ENCODE results near the gene PREX1.
"Not testable (repeated sequence)": the region's sequence is repeated elsewhere in the genome, so short reads cannot be mapped to it uniquely, and the experiment has no call there.

The PREX1 gene

DNA sequence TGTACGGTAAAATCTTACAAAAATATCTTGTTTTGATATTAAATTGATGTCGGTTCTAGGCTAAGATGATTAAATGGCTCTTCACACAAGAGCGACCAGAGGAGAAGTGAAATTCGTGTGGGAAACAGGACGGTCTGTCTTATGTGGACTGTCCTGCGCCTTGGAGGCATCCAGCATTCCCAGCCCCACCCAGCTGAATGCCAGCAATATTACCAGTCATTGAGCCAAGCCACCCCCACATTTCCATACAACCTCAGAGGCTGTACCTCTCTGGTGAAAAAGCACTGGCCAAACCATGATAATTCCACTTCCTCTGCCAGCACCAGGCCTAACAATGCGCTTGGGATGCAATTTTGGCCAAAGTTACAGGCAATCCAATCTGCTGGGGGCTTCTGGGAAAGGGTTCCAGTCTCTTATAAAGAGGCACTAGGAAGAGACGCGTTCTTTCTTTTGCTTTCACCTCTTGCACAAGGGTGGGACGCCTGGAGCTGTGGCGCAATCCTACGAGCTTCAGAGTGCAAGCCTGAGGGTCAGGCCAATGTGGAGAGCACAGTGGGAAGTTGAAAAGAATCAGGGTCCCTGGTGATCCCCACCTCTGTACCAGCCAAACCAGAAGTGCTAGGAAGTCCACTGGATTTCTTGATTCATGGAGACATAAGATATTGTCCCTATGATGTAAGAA is 213.1 kb downstream of the PREX1 start:
- no peak for DNase-seq

DNA sequence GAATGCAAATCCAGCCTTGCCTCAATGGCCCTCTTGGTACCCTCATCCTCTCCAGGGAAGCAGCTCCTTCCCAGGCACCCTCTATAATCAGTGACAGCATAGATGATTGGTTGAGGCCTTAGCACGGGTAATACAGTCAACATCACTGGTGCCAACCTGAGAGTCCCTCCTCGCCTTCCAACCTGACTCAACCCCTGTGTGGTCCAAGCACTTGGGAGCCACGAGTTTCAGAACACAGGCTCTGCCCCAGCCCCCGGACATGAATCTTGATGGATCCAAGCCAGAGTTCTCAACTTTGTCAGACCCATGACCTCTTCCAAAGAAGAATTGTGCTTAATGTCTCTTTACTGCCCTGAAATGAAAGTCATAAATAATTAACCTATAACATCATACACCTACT is 213.9 kb downstream of the PREX1 start:
- DNase-seq: no peak

- no peak for DNase-seq
These were observed 215.5 kb downstream of the PREX1 start for GRCh38 chr20:48612335-48612734.

- no peak for DNase-seq
These were observed 216.8 kb downstream of the PREX1 start for GRCh38 chr20:48610996-48611395.

DNA sequence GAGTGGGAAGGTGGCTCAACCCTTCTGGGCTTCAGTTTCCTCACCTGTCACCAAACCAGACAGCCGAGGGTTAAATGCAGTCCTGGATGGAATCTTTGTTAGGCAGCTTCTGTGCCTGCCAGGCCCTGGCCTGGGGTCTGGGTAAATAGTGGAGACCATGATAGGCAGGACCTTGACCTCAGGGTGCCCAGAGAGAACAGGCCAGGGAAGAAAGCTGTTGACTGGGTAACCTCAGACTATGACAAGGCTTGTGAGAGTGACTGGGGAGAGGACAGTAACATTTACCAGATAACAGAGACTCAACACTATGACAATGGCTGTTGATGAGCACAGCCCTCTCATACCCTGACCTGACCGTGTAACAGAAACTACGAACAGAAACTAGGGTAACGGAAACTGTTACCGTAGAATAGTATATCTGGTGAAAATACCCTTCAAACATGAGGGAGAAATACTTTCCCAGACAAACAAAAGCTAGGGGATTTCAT is 218.3 kb downstream of the PREX1 start:
- DNase-seq: no peak

- no peak for DNase-seq
These were observed 219.0 kb downstream of the PREX1 start for GRCh38 chr20:48608756-48609155.

DNA sequence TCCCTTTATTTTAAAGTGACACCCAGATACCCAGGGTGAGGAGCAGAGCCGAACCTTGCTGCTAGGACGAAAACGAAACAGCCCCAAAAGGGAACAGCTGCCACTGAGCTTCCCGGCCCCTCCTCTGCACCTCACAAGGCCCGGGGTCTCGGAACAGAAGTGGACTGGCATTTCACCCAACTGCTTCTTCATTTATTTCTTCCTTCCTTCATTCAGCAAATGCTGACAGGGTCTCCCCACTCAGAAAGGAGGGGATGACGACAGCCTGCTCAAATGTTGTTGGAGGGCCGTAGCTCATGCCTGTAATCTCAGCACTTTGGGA is 220.3 kb downstream of the PREX1 start:
- DNase-seq: no peak

DNA sequence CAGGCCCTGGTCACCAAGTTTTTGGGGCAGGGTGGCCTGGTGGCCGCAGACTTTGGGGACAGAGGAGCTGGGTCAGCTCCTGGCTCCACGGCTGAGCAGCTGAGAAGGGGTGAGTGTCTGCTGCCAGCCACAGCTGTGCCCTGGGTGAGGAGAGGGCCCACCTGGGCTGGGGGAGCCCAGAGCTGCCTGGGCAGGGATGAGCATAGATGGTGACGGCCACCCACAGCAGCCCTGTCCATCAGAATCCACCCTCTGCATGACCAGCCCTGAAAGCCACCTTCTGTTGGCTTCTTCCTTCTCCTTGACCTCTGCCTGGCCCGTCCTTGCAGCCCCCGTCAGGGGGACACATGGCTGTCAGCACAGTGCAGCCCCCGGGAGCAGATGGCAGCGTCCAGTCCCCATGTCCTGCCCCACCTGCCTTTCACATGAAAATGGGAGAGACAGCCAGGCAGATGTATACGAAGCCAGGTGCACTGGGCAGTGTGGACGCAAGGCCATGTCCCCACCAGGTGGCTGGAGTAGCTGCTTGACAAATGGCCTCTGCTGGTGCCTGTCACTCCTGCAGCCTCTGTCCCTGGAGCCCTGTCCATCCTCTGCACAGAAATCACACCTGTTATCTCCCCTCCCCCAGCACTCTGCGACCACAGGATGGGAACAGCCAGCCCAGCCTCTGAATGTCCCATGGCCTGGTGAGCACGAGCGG is 220.8 kb downstream of the PREX1 start:
- no peak for DNase-seq

DNA sequence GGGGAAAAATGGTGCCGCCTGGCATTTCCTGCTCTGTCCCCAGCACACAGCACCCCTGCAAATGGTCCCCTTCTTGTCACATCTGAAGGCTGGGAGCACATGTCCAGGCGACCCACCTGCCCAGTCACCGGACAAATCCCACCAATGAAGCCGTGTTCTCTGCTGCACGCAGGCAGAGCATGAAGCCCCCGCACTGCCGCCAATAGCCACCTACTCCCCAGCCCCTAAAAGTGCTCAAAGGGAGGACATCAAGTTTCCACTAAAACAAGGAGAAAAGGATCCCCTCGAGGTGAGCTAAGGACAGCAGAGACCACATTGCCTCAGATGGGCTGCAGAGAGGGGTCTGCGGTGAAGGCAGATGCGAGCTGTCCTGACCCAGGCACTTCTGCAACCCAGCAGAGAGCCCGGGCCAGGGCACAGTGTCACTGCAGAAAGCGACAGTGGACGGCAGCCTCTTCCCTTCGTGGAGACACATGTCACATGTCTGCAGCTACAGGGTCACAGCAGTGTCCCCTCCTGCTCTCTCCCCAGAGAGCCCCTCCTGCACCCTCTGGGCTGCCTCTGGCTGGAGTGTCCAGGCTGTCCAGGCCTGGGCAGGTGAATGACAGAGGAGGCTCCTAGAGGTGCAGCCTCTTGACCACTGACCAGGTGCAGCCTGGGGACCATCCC is 221.5 kb downstream of the PREX1 start:
- DNase-seq: no peak

GRCh38 chr20:48605364-48606171 is 222.2 kb downstream of the PREX1 start:
- DNase-seq: no peak

DNA sequence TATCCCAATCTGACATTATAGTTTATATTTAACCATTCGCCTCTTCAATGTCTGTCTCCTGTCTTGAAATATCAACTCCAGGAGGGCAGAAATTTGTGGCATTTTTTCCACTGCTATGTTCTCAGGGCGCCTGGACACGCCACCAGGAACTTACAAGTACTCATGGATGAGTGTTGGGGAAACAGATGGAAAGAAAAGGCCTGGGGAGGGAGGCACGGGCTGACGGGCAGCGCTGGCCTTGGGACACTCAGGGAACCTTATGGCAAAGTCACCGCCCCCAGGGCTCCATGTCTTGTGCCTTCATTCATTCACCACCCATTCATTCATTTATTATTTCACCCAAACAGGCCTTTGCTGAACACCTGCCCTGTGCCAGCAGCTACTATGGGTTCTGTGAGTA is 222.9 kb downstream of the PREX1 start:
- no peak for DNase-seq

DNA sequence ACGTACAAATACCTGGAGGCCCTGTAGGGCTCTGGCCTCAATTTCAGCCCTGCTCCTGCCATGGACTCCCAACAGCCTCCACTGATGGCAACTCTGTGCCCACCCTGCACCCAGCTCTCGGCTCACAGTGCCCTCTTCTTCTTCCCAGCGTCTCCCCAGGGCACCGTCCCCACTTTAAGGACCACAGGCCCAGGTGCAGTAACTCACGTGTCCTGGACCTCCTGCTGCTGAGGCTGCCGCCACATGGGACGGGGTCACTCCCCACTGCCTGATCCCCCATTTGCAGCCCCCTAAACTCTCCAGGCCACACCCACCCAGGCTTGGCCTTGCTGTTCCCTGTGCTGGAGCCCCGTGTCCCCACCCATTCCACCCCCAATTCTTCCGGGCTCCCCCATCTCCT is 223.4 kb downstream of the PREX1 start:
- DNase-seq: no peak

DNA sequence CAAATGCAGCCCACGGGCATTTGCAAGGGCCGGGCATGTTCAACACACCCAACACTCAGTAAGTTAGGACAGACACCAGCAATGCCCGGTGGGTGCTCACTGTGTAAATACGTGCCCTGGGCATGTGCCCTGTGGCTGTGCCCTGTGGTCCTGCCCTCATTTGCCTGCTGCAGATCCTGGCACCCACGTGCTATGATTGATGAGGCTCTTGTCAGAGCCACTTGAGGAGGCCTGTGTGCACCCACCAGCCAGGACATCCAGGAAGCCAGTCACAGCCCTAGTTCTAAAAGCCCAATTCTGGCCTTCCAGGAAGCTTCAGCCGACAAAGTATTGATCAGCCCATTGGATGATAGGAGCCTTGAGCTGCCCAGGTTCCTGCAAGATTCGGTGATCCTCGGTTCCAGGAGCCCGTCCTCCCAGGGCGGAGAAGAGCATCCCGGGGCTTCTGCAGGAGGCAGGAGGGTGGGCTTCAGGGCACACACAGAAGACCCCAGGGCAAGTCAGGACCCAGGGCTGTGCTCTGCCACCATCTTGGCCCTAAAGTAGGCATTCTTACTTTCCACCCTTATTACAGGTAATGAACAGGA is 223.9 kb downstream of the PREX1 start:
- DNase-seq: no peak

- DNase-seq: no peak
These were observed 224.5 kb downstream of the PREX1 start for GRCh38 chr20:48603116-48603818.

DNA sequence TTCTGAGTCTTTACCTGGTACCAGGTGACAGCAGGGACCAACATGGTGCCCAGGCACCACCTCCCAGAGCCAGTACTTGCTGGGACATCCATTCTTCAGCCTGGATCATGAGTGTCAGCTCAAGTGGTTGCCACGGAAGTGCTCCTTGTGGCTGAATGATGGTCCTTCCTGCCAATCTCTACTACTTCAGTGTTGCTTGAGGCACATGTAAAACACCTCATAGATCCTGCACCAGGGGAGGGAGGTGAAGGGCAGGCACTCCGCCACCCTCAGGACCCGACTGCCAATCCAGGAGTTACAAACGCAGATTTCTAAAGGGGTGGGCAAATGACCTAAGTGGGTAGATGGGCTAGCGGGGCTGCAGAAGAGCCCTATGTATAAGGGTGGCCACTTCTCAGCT is 226.0 kb downstream of the PREX1 start:
- no peak for DNase-seq

GRCh38 chr20:48600470-48600945 is 227.3 kb downstream of the PREX1 start:
- no peak for DNase-seq

- DNase-seq: no peak
These were observed 227.9 kb downstream of the PREX1 start for GRCh38 chr20:48599748-48600469.

- no peak for DNase-seq
These were observed 228.6 kb downstream of the PREX1 start for GRCh38 chr20:48599106-48599747.

GRCh38 chr20:48598303-48598941 is 229.4 kb downstream of the PREX1 start:
- not testable (repeated sequence) for DNase-seq

All from hippocampal formation (tissue), 2 donors.